HG03280 (cell line): ENCODE results near the gene TRAPPC2L.
"Not testable (repeated sequence)": the region's sequence is repeated elsewhere in the genome, so short reads cannot be mapped to it uniquely, and the experiment has no call there.

ENCODE experiments used
- ATAC-seq: cut with Tn5 transposase; IDR thresholded peaks from one replicate; pipeline ENCODE4 v1.9.1; 2021; ENCODE audit warnings: mild to moderate bottlenecking, moderate library complexity; ENCODE audit not compliant: unreplicated experiment

The TRAPPC2L gene

GRCh38 chr16:88888057-88888456, 31.1 kb downstream of the TRAPPC2L start:
- ATAC-seq, result no peak

GRCh38 chr16:88888461-88889387, 31.8 kb downstream of the TRAPPC2L start:
- ATAC-seq, result no peak

DNA sequence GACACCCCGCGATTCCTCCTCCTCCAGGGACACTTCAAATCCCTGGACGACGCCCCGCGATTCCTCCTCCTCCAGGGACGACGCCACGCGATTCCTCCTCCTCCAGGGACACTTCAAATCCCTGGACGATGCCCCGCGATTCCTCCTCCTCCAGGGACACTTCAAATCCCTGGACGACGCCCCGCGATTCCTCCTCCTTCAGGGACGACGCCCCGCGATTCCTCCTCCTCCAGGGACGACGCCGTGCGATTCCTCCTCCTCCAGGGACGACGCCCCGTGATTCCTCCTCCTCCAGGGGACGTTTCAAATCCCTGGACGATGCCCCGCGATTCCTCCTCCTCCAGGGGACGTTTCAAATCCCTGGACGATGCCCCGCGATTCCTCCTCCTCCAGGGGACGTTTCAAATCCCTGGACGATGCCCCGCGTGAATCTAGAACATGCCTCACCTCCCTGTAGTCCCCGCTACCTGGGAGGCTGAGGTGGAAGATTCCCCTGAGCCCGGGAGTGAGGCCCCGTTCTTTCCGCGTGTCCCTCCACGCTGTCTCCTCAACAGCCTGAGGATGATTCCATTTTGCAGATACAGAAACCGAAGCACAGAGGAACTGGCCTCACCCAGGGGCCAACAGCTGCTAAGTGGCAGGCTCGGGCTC, 32.9 kb downstream of the TRAPPC2L start:
- ATAC-seq, result not testable (repeated sequence)

- ATAC-seq, result no peak
Measured at GRCh38 chr16:88891083-88891482, 34.2 kb downstream of the TRAPPC2L start.

DNA sequence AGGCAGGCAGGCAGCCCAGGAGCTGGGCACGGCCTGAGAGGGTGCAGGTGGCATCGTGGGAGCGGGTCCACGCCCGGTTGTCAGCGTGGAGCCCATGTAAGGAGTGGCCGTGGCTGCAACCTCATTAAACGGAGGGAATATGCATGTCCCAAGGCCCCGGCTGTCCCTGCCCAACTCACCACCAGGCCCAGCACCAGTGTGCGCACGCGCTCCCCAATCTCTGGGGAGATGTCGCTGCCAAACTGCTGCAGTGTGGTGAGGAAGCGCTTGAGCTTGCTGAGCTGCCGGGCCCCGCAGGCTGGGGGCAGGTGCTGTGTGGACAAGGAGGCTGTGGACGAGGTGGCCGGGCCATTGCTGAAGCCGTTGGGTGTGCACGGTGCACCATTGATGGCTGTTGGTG, 35.1 kb downstream of the TRAPPC2L start:
- ATAC-seq, result no peak

DNA sequence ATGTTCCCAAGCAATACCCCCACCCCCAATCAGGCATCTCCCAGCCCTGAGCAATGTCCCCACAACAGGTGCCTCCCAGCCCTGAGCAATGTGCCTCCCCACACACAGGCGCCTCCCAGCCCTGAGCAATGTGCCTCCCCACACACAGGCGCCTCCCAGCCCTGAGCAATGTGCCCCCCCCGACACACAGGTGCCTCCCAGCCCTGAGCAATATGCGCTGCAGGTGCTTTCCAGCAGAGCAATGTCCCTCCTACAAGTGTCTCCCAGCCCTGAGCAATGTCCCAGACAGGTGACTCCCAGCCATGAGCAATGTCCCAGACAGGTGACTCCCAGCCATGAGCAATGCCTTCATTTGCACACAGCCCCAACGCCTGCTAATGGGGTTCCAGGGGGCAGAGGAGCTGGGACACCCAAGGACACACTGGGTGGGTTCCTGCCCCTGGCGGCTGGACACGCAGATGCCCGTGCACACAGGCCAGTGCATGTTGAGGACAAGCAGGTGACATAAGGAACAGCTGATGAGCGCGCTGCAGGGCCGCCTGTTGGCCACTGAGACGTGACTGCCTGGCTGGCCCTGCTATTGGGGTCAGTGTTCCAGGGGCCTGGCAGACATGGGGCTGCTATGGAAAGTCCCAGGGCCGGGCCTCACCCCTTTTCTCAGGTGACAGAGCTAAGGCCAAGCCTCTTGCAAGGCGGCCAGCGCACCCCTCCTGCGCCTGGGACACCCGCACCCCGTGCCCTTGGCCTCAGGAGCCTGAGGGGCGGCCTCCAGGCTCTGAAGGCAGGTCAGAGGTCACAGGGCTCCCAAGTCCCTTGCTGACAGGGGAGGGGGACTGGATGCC, 36.4 kb downstream of the TRAPPC2L start:
- no peak for ATAC-seq

- not testable (repeated sequence) for ATAC-seq
Measured at GRCh38 chr16:88894266-88894665, 37.3 kb downstream of the TRAPPC2L start.

GRCh38 chr16:88894681-88895300, 37.9 kb downstream of the TRAPPC2L start:
- no peak for ATAC-seq

DNA sequence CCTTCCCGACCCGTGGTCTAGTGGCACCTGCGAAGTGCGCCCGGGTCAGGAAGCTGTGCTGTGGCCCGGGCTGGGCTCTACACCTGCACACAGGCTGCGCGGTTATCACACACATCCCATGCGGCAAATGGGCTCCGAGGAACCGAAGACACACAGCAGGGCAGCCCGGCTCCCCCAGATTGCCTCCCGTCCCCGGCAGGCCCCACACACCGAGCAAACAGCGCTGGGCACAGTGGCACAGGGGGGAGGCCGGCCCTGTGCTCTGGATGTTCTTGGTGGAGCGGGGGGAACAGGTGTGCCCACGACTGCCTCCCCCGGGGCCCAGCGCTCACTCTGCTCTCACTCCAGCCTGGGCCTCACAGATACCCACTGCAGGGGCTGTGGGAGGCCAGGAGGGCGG, 38.4 kb downstream of the TRAPPC2L start:
- ATAC-seq, result no peak

- ATAC-seq, result no peak
Measured at GRCh38 chr16:88896238-88897070, 39.5 kb downstream of the TRAPPC2L start.

- no peak for ATAC-seq
Measured at GRCh38 chr16:88897696-88898425, 40.9 kb downstream of the TRAPPC2L start.

GRCh38 chr16:88899901-88900661, 43.2 kb downstream of the TRAPPC2L start:
- no peak for ATAC-seq

- ATAC-seq, result no peak
Measured at GRCh38 chr16:88900662-88901052, 43.7 kb downstream of the TRAPPC2L start.

GRCh38 chr16:88901718-88902337, 44.9 kb downstream of the TRAPPC2L start:
- no peak for ATAC-seq

GRCh38 chr16:88902744-88903143, 45.8 kb downstream of the TRAPPC2L start:
- ATAC-seq, result no peak

DNA sequence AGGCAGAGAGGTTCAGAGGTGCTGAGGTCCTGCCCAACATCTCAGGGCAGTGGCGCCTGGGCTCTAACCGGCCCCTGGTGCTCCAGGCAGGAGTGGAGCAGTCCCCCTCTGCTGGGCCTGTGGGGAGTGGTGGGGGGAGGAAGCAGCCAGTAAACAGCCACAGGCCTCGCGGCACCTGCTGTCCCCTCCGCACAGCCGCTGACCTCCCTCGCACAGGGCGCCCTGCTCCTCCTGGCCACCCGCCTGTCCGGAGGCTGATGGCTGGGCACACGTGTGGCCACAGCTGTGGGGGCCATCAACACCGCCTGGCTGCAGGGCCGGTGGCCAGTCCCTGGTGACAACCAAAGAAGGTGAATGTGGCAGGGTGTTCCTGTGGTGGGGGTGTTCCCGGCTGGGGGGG, 46.3 kb downstream of the TRAPPC2L start:
- no peak for ATAC-seq

- no peak for ATAC-seq
Measured at GRCh38 chr16:88904676-88905365, 47.9 kb downstream of the TRAPPC2L start.

- ATAC-seq, result no peak
Measured at GRCh38 chr16:88905563-88905962, 48.6 kb downstream of the TRAPPC2L start.
